ENCODE results near the gene SMYD2.
"Not testable (repeated sequence)": the region's sequence is repeated elsewhere in the genome, so short reads cannot be mapped to it uniquely, and the experiment has no call there.

Gene SMYD2

GRCh38 chr1:214271174-214271858 is 9.6 kb upstream of the SMYD2 start:
- DNase-seq (ENCODE audit: extremely low read depth in 1 of 2, low read depth in 1 of 2): no peak

GRCh38 chr1:214271995-214272731 is 8.8 kb upstream of the SMYD2 start:
- DNase-seq (ENCODE audit: extremely low read depth in 1 of 2, low read depth in 1 of 2): no peak

GRCh38 chr1:214272964-214273533 is 7.9 kb upstream of the SMYD2 start:
- no peak for DNase-seq (ENCODE audit: extremely low read depth in 1 of 2, low read depth in 1 of 2)

GRCh38 chr1:214275700-214276099 is 5.3 kb upstream of the SMYD2 start:
- DNase-seq (ENCODE audit: extremely low read depth in 1 of 2, low read depth in 1 of 2): not testable (repeated sequence)

- DNase-seq (ENCODE audit: extremely low read depth in 1 of 2, low read depth in 1 of 2): no peak
Observed at GRCh38 chr1:214276786-214277185, 4.2 kb upstream of the SMYD2 start.

GRCh38 chr1:214277704-214278635 is 3.0 kb upstream of the SMYD2 start:
- DNase-seq (ENCODE audit: extremely low read depth in 1 of 2, low read depth in 1 of 2): no peak

GRCh38 chr1:214280386-214281020 is 456 bp upstream of the SMYD2 start:
- DNase-seq (ENCODE audit: extremely low read depth in 1 of 2, low read depth in 1 of 2): no peak

GRCh38 chr1:214281720-214282629 is 1.0 kb downstream of the SMYD2 start:
- no peak for DNase-seq (ENCODE audit: extremely low read depth in 1 of 2, low read depth in 1 of 2)

- peak in 1 of 2 donors; percentile 11 for DNase-seq (ENCODE audit: extremely low read depth in 1 of 2, low read depth in 1 of 2)
Observed at GRCh38 chr1:214282630-214283242, 1.8 kb downstream of the SMYD2 start.

GRCh38 chr1:214285610-214286440 is 4.9 kb downstream of the SMYD2 start:
- DNase-seq (ENCODE audit: extremely low read depth in 1 of 2, low read depth in 1 of 2): no peak

- DNase-seq (ENCODE audit: extremely low read depth in 1 of 2, low read depth in 1 of 2): no peak
Observed at GRCh38 chr1:214287884-214288283, 6.9 kb downstream of the SMYD2 start.

- DNase-seq (ENCODE audit: extremely low read depth in 1 of 2, low read depth in 1 of 2): no peak
Observed at GRCh38 chr1:214289574-214290272, 8.8 kb downstream of the SMYD2 start.

GRCh38 chr1:214290424-214291037 is 9.6 kb downstream of the SMYD2 start:
- DNase-seq (ENCODE audit: extremely low read depth in 1 of 2, low read depth in 1 of 2): no peak

- DNase-seq (ENCODE audit: extremely low read depth in 1 of 2, low read depth in 1 of 2): no peak
Observed at GRCh38 chr1:214292322-214292721, 11.4 kb downstream of the SMYD2 start.

GRCh38 chr1:214295934-214296333 is 15.0 kb downstream of the SMYD2 start:
- no peak for DNase-seq (ENCODE audit: extremely low read depth in 1 of 2, low read depth in 1 of 2)

GRCh38 chr1:214296860-214297745 is 16.1 kb downstream of the SMYD2 start:
- DNase-seq (ENCODE audit: extremely low read depth in 1 of 2, low read depth in 1 of 2): no peak
